ENCODE data around the gene DUSP5.

Gene DUSP5

GRCh38 chr10:110511734-110512449, 14.2 kb downstream of the DUSP5 start:
- Mint-ChIP-seq H3K9me3 (no peaks in the 10 kb centered on the region), H3K4me1 (ENCODE audit: low read depth) (peaks cover 49% of the 10 kb centered on the region), H3K27ac (no peak overlapping the region), H3K4me3 (no peak overlapping the region), H3K36me3 (ENCODE audit: low read depth) (peaks cover 78% of the 10 kb centered on the region), H3K27me3 (ENCODE audit: low read depth) (no peaks in the 10 kb centered on the region)

GRCh38 chr10:110512461-110513187, 14.9 kb downstream of the DUSP5 start:
- H3K27ac Mint-ChIP-seq: no peak overlapping the region
- peaks cover 45% of the 10 kb centered on the region for H3K4me1 Mint-ChIP-seq (ENCODE audit: low read depth)
- H3K9me3 Mint-ChIP-seq: no peaks in the 10 kb centered on the region
- peaks cover 70% of the 10 kb centered on the region for H3K36me3 Mint-ChIP-seq (ENCODE audit: low read depth)
- no peak overlapping the region for H3K4me3 Mint-ChIP-seq
- no peaks in the 10 kb centered on the region for H3K27me3 Mint-ChIP-seq (ENCODE audit: low read depth)

GRCh38 chr10:110513949-110514348, 16.2 kb downstream of the DUSP5 start:
- no peaks in the 10 kb centered on the region for H3K27me3 Mint-ChIP-seq (ENCODE audit: low read depth)
- H3K36me3 Mint-ChIP-seq (ENCODE audit: low read depth): peaks cover 58% of the 10 kb centered on the region
- H3K4me3 Mint-ChIP-seq: no peak overlapping the region
- H3K4me1 Mint-ChIP-seq (ENCODE audit: low read depth): peaks cover 32% of the 10 kb centered on the region
- no peak overlapping the region for H3K27ac Mint-ChIP-seq
- no peaks in the 10 kb centered on the region for H3K9me3 Mint-ChIP-seq

GRCh38 chr10:110514848-110515247, 17.1 kb downstream of the DUSP5 start:
- H3K27me3 Mint-ChIP-seq (ENCODE audit: low read depth): no peaks in the 10 kb centered on the region
- no peaks in the 10 kb centered on the region for H3K9me3 Mint-ChIP-seq
- peaks cover 28% of the 10 kb centered on the region for H3K4me1 Mint-ChIP-seq (ENCODE audit: low read depth)
- no peak overlapping the region for H3K4me3 Mint-ChIP-seq
- H3K27ac Mint-ChIP-seq: no peak overlapping the region
- H3K36me3 Mint-ChIP-seq (ENCODE audit: low read depth): peaks cover 57% of the 10 kb centered on the region

- Mint-ChIP-seq H3K4me1 (ENCODE audit: low read depth) (peaks cover 22% of the 10 kb centered on the region), H3K9me3 (no peaks in the 10 kb centered on the region), H3K36me3 (ENCODE audit: low read depth) (peaks cover 44% of the 10 kb centered on the region), H3K27ac (no peak overlapping the region), H3K27me3 (ENCODE audit: low read depth) (no peaks in the 10 kb centered on the region), H3K4me3 (no peak overlapping the region)
Observed at GRCh38 chr10:110516815-110517492, 19.2 kb downstream of the DUSP5 start.

GRCh38 chr10:110522365-110522988, 24.8 kb downstream of the DUSP5 start:
- no peaks in the 10 kb centered on the region for H3K27me3 Mint-ChIP-seq (ENCODE audit: low read depth)
- peaks cover 36% of the 10 kb centered on the region for H3K36me3 Mint-ChIP-seq (ENCODE audit: low read depth)
- H3K4me3 Mint-ChIP-seq: peak overlapping the region; percentile 27
- peaks cover 42% of the 10 kb centered on the region for H3K4me1 Mint-ChIP-seq (ENCODE audit: low read depth)
- H3K9me3 Mint-ChIP-seq: no peaks in the 10 kb centered on the region
- peak overlapping the region; percentile 66 for H3K27ac Mint-ChIP-seq

- H3K36me3 Mint-ChIP-seq (ENCODE audit: low read depth): peaks cover 36% of the 10 kb centered on the region
- no peaks in the 10 kb centered on the region for H3K27me3 Mint-ChIP-seq (ENCODE audit: low read depth)
- H3K4me3 Mint-ChIP-seq: no peak overlapping the region
- H3K4me1 Mint-ChIP-seq (ENCODE audit: low read depth): peaks cover 52% of the 10 kb centered on the region
- H3K27ac Mint-ChIP-seq: no peak overlapping the region
- no peaks in the 10 kb centered on the region for H3K9me3 Mint-ChIP-seq
Observed at GRCh38 chr10:110523736-110524135, 26.0 kb downstream of the DUSP5 start.

GRCh38 chr10:110524179-110524858, 26.6 kb downstream of the DUSP5 start:
- H3K27ac Mint-ChIP-seq: peak overlapping the region; percentile 6
- H3K4me3 Mint-ChIP-seq: no peak overlapping the region
- peaks cover 58% of the 10 kb centered on the region for H3K4me1 Mint-ChIP-seq (ENCODE audit: low read depth)
- no peaks in the 10 kb centered on the region for H3K27me3 Mint-ChIP-seq (ENCODE audit: low read depth)
- H3K36me3 Mint-ChIP-seq (ENCODE audit: low read depth): peaks cover 33% of the 10 kb centered on the region
- no peaks in the 10 kb centered on the region for H3K9me3 Mint-ChIP-seq

GRCh38 chr10:110524859-110525232, 27.1 kb downstream of the DUSP5 start:
- Mint-ChIP-seq H3K27ac (peak overlapping the region; percentile 6), H3K9me3 (no peaks in the 10 kb centered on the region), H3K27me3 (ENCODE audit: low read depth) (no peaks in the 10 kb centered on the region), H3K36me3 (ENCODE audit: low read depth) (peaks cover 31% of the 10 kb centered on the region), H3K4me3 (no peak overlapping the region), H3K4me1 (ENCODE audit: low read depth) (peaks cover 63% of the 10 kb centered on the region)

GRCh38 chr10:110525349-110526260, 27.9 kb downstream of the DUSP5 start:
- Mint-ChIP-seq H3K27me3 (ENCODE audit: low read depth) (no peaks in the 10 kb centered on the region), H3K4me3 (no peak overlapping the region), H3K36me3 (ENCODE audit: low read depth) (peaks cover 28% of the 10 kb centered on the region), H3K27ac (no peak overlapping the region), H3K9me3 (no peaks in the 10 kb centered on the region), H3K4me1 (ENCODE audit: low read depth) (peaks cover 63% of the 10 kb centered on the region)

- Mint-ChIP-seq H3K27ac (peak overlapping the region; percentile 70), H3K9me3 (no peaks in the 10 kb centered on the region), H3K4me3 (no peak overlapping the region), H3K27me3 (ENCODE audit: low read depth) (no peaks in the 10 kb centered on the region), H3K36me3 (ENCODE audit: low read depth) (peaks cover 22% of the 10 kb centered on the region), H3K4me1 (ENCODE audit: low read depth) (peaks cover 61% of the 10 kb centered on the region)
Observed at GRCh38 chr10:110527731-110528171, 30.0 kb downstream of the DUSP5 start.

- Mint-ChIP-seq H3K4me1 (ENCODE audit: low read depth) (peaks cover 61% of the 10 kb centered on the region), H3K9me3 (no peaks in the 10 kb centered on the region), H3K4me3 (peak overlapping the region; percentile 18), H3K27ac (peak overlapping the region; percentile 81), H3K27me3 (ENCODE audit: low read depth) (no peaks in the 10 kb centered on the region), H3K36me3 (ENCODE audit: low read depth) (peaks cover 22% of the 10 kb centered on the region)
Observed at GRCh38 chr10:110528224-110528996, 30.7 kb downstream of the DUSP5 start.

Measured in T-helper 1 cell treated with Interleukin-12 subunit alpha and Interleukin-12 subunit beta and Interleukin-4 antibody, amounts not matched to agents 30 μg/mL and 1 μg/mL, for 36 hours (primary cell).